Measurements from ENCODE around the gene TANGO2.

- TF ChIP-seq CTCF (IDR thresholded peaks at IDR 0.05; ENCODE audit: low read depth, low read length): no peak
- no peak for TF ChIP-seq MYC (IDR thresholded peaks at IDR 0.05; ENCODE audit: low read depth, low read length)
Measured at GRCh38 chr22:19978748-19979147, 42.2 kb upstream of the TANGO2 start.

Measured in NB4 (cell line).